Common myeloid progenitor, CD34-positive (primary cell): ENCODE data around the gene CAMK4.

ENCODE experiments used
- CTCF ChIA-PET: fragments of 350-600 bp; sonication (Branson Sonifier 250); formaldehyde crosslinking; loops from one replicate; lab custom pipeline; 2021; ENCODE audit warnings: antibody characterized with exemption; lab: Charles Lee
- POLR2A ChIA-PET: fragments of 350-600 bp; sonication (Branson Sonifier 250); formaldehyde crosslinking; loops from one replicate; lab custom pipeline; 2021; ENCODE audit warnings: antibody characterized with exemption; lab: Charles Lee
- DNase-seq, 3 donors: peaks; one replicate each; pipeline versions ENCODE4 v3.0.0 to v3.0.0-alpha.2; 2013
- H3K27ac ChIP-seq, 2 experiments: 1 replicate in 1 of 2; 2 replicates in 1 of 2; pipeline ENCODE4 v1.7.0; 2013; ENCODE audit warnings: inconsistent platforms in 2 of 2, low read length in 2 of 2, mild to moderate bottlenecking in 2 of 2, low read depth in 1 of 2, moderate library complexity in 1 of 2; ENCODE audit not compliant: severe bottlenecking in 2 of 2, insufficient read depth in 1 of 2, poor library complexity in 1 of 2
- H3K27me3 ChIP-seq, 5 experiments: replicated peaks in 2 of 5; 1 replicate in 3 of 5; 2 replicates in 2 of 5; pipeline versions ENCODE4 v1.6.1 to v1.7.0; 2013; ENCODE audit warnings: low read length in 4 of 5, mild to moderate bottlenecking in 2 of 5, moderate library complexity in 2 of 5, inconsistent platforms in 1 of 5; ENCODE audit not compliant: insufficient read depth in 5 of 5, control insufficient read depth in 4 of 5
- H3K36me3 ChIP-seq, 4 experiments: 1 replicate in 2 of 4; 2 replicates in 2 of 4; pipeline versions ENCODE4 v1.6.1 to v1.7.0; 2013; ENCODE audit warnings: low read length in 3 of 4, control low read depth in 1 of 4, mild to moderate bottlenecking in 1 of 4; ENCODE audit not compliant: control insufficient read depth in 4 of 4, insufficient read depth in 4 of 4
- H3K4me1 ChIP-seq, 4 experiments: 1 replicate in 3 of 4; 2 replicates in 1 of 4; pipeline versions ENCODE4 v1.6.1 to v1.7.1; 2013; ENCODE audit warnings: low read length in 3 of 4, mild to moderate bottlenecking in 3 of 4, control low read depth in 1 of 4, inconsistent platforms in 1 of 4, moderate library complexity in 1 of 4; ENCODE audit not compliant: control insufficient read depth in 4 of 4, insufficient read depth in 4 of 4; ENCODE audit errors: control extremely low read depth in 1 of 4
- H3K4me3 ChIP-seq, 7 experiments: 1 replicate in 4 of 7; 2 replicates in 3 of 7; pipeline versions ENCODE4 v1.5.1 to v1.7.0; 2013; ENCODE audit warnings: mild to moderate bottlenecking in 7 of 7, low read length in 6 of 7, moderate library complexity in 6 of 7, inconsistent platforms in 2 of 7, low read depth in 2 of 7, control low read depth in 1 of 7; ENCODE audit not compliant: insufficient read depth in 4 of 7, control insufficient read depth in 1 of 7; ENCODE audit errors: extremely low read depth in 1 of 7
- H3K9me3 ChIP-seq, 5 experiments: 1 replicate in 4 of 5; 2 replicates in 1 of 5; pipeline versions ENCODE4 v1.6.1 to v1.7.1; 2013; ENCODE audit warnings: low read length in 4 of 5, mild to moderate bottlenecking in 2 of 5, inconsistent platforms in 1 of 5, low read depth in 1 of 5, moderate library complexity in 1 of 5; ENCODE audit not compliant: control insufficient read depth in 4 of 5, insufficient read depth in 2 of 5; ENCODE audit errors: control extremely low read depth in 1 of 5
- WGBS: methylation state at CpG from one replicate; pipeline ENCODE4 v1.1.5; 2013; ENCODE audit not compliant: insufficient coverage; 5-methylcytosine and 5-hydroxymethylcytosine counted together

CAMK4 gene

GRCh38 chr5:111228520-111229220 lies 4.5 kb downstream of the CAMK4 start:
- Histone ChIP-seq H3K27me3 (peaks cover 0 to 49% (median 19%) of the 10 kb centered on the region in 5 experiments), H3K4me3 (no peak overlapping the region), H3K36me3 (no peaks in the 10 kb centered on the region), H3K27ac (no peak overlapping the region), H3K4me1 (peaks cover 0 to 12% (median 12%) of the 10 kb centered on the region in 4 experiments), H3K9me3 (no peaks in the 10 kb centered on the region)
- no peak for DNase-seq
- ChIA-PET POLR2A (no interaction called here), CTCF (no interaction called here)
- WGBS = 100% methylated on average over 2 of the region's 2 CpGs

- Histone ChIP-seq H3K4me3 (no peak overlapping the region), H3K4me1 (peaks cover 0 to 8% (median 6%) of the 10 kb centered on the region in 4 experiments), H3K36me3 (no peaks in the 10 kb centered on the region), H3K27me3 (peaks cover 0 to 45% (median 19%) of the 10 kb centered on the region in 5 experiments), H3K9me3 (no peaks in the 10 kb centered on the region), H3K27ac (no peak overlapping the region)
- ChIA-PET CTCF (no interaction called here), POLR2A (no interaction called here)
- WGBS = 93% methylated on average over 4 of the region's 5 CpGs
- DNase-seq = no peak
These were observed 5.1 kb downstream of the CAMK4 start for GRCh38 chr5:111229221-111229835.

- no peak overlapping the region for H3K4me3 ChIP-seq
- CTCF ChIA-PET = interaction anchor here (1.4 kb wide), 1 partner anchor 9 kb away, joined by 3 read pairs; no protein-coding TSS in a partner anchor
- no peaks in the 10 kb centered on the region for H3K36me3 ChIP-seq
- no peak overlapping the region for H3K27ac ChIP-seq
- no peaks in the 10 kb centered on the region for H3K9me3 ChIP-seq
- no peaks in the 10 kb centered on the region for H3K4me1 ChIP-seq
- no peak for DNase-seq
- H3K27me3 ChIP-seq = peaks cover 0 to 37% (median 16%) of the 10 kb centered on the region in 5 experiments
- POLR2A ChIA-PET = no interaction called here
- no CpG with 5 or more reads among the region's 4 CpGs for WGBS
These were observed 6.0 kb downstream of the CAMK4 start for GRCh38 chr5:111229871-111230810.

GRCh38 chr5:111231119-111231518 lies 6.9 kb downstream of the CAMK4 start:
- Histone ChIP-seq H3K4me3 (no peak overlapping the region), H3K4me1 (no peaks in the 10 kb centered on the region), H3K36me3 (no peaks in the 10 kb centered on the region), H3K27ac (no peak overlapping the region), H3K27me3 (peaks cover 0 to 27% (median 9%) of the 10 kb centered on the region in 5 experiments), H3K9me3 (no peaks in the 10 kb centered on the region)
- 100% methylated on average over 1 of the region's 1 CpG for WGBS
- DNase-seq = no peak
- CTCF ChIA-PET = interaction anchor here (1.4 kb wide), 1 partner anchor 10 kb away, joined by 3 read pairs; no protein-coding TSS in a partner anchor
- POLR2A ChIA-PET = no interaction called here

GRCh38 chr5:111232311-111233051 lies 8.3 kb downstream of the CAMK4 start:
- no peak overlapping the region for H3K4me3 ChIP-seq
- no peaks in the 10 kb centered on the region for H3K4me1 ChIP-seq
- ChIA-PET CTCF (no interaction called here), POLR2A (no interaction called here)
- no CpG with 5 or more reads among the region's 1 CpG for WGBS
- H3K9me3 ChIP-seq = no peaks in the 10 kb centered on the region
- DNase-seq = no peak
- H3K27me3 ChIP-seq = peaks cover 0 to 14% (median 5%) of the 10 kb centered on the region in 5 experiments
- H3K36me3 ChIP-seq = no peaks in the 10 kb centered on the region
- H3K27ac ChIP-seq = no peak overlapping the region

GRCh38 chr5:111233052-111233374 lies 8.8 kb downstream of the CAMK4 start:
- 60% methylated on average over 2 of the region's 2 CpGs for WGBS
- Histone ChIP-seq H3K9me3 (no peaks in the 10 kb centered on the region), H3K4me1 (no peaks in the 10 kb centered on the region), H3K4me3 (no peak overlapping the region), H3K36me3 (no peaks in the 10 kb centered on the region), H3K27ac (no peak overlapping the region), H3K27me3 (peaks cover 0 to 9% (median 0%) of the 10 kb centered on the region in 5 experiments)
- POLR2A ChIA-PET = no interaction called here
- CTCF ChIA-PET = no interaction called here
- no peak for DNase-seq
